Upper lobe of left lung (tissue), 6 donors: ENCODE data around the gene VEPH1. TPM values are rescaled to one million over a fixed set of nuclear protein-coding genes. Genes with fewer than 3 reads are reported as not detected.

Experiments used
- ATAC-seq, 2 donors: fragments of 200-7000 bp; cut with Tn5 transposase; one replicate each; pipeline ENCODE4 v1.9.1; 2022; ENCODE audit warnings: mild to moderate bottlenecking in 2 of 2, moderate library complexity in 2 of 2; ENCODE audit not compliant: low FRiP score in 2 of 2
- DNase-seq, 2 donors: peaks; one replicate each; pipeline ENCODE4 v3.0.0-alpha.2; 2019 to 2020
- H3K27ac ChIP-seq, 4 donors: fragments of 200-600 bp; sonication (generic); one replicate each; pipeline ENCODE4 v1.5.1; 2016 to 2019
- H3K27me3 ChIP-seq, 4 donors: fragments of 200-600 bp; sonication (generic); one replicate each; pipeline ENCODE4 v1.5.1; 2017 to 2019
- H3K36me3 ChIP-seq, 4 donors: fragments of 200-600 bp; sonication (generic); one replicate each; pipeline ENCODE4 v1.5.1; 2016 to 2019
- H3K4me1 ChIP-seq, 4 donors: fragments of 200-600 bp; sonication (generic); one replicate each; pipeline ENCODE4 v1.5.1; 2018 to 2019
- H3K4me3 ChIP-seq, 4 donors: fragments of 200-600 bp; sonication (generic); one replicate each; pipeline ENCODE4 v1.5.1; 2017 to 2019; ENCODE audit warnings: mild to moderate bottlenecking in 2 of 4, moderate library complexity in 1 of 4
- H3K9me3 ChIP-seq, 4 donors: fragments of 200-600 bp; sonication (generic); one replicate each; pipeline ENCODE4 v1.5.1; 2018 to 2019
- CTCF ChIP-seq, 6 experiments: fragments of 450-650 bp in 4 of 6; fragments of 200-600 bp in 2 of 6; sonication (generic) in 2 of 6; IDR thresholded peaks; one replicate each; pipeline ENCODE4 v1.5.1; 2016 to 2019; ENCODE audit warnings: antibody characterized with exemption in 6 of 6
- EP300 ChIP-seq, 4 donors: sonication (generic); formaldehyde crosslinking; IDR thresholded peaks; one replicate each; pipeline ENCODE4 v1.5.1; 2017; ENCODE audit warnings: antibody characterized with exemption in 4 of 4, control low read depth in 2 of 4
- POLR2A ChIP-seq, 4 donors: fragments of 450-650 bp; IDR thresholded peaks; one replicate each; pipeline ENCODE4 v1.5.1; 2016 to 2017; ENCODE audit warnings: antibody characterized with exemption in 4 of 4, mild to moderate bottlenecking in 2 of 4
- POLR2AphosphoS5 ChIP-seq, 2 donors: sonication (generic); formaldehyde crosslinking; IDR thresholded peaks; one replicate each; pipeline ENCODE4 v1.5.1; 2017; ENCODE audit warnings: antibody characterized with exemption in 2 of 2
- WGBS, 2 donors: methylation state at CpG; one replicate each; pipeline ENCODE4 v1.1.5; 2017 to 2018; 5-methylcytosine and 5-hydroxymethylcytosine counted together
- total RNA-seq, 6 donors: library from RNA; depleted of rRNA in 4 of 6; stranded (reverse); fragments of >200 nt in 4 of 6; gene quantifications; one replicate each; pipeline versions ENCODE4 v1.1.0 to v1.2.1, GENCODE V29; 2016 to 2021
- donor health status: DM: no; HTN: no; CAD: no; lungs with moderate emphysema.
- donor health status: DM: no; HTN: yes; CAD: no; lungs with severe emphysema.

VEPH1 gene
- total RNA-seq, 6 donors from 2014 or later = 78.6 to 229 (median 178) TPM

- 73 to 90% methylated on average over 3 of the region's 3 CpGs for WGBS, 2 donors
These were observed 95.4 kb downstream of the VEPH1 start for GRCh38 chr3:157407769-157408168.

GRCh38 chr3:157406394-157406793 is 96.8 kb downstream of the VEPH1 start:
- Histone ChIP-seq H3K27me3 (no peaks in the 10 kb centered on the region), H3K36me3 (no peaks in the 10 kb centered on the region), H3K4me1 (peaks cover 0 to 4% (median 0%) of the 10 kb centered on the region in 4 donors), H3K4me3 (no peak overlapping the region), H3K9me3 (no peaks in the 10 kb centered on the region), H3K27ac (no peak overlapping the region)
- no peak for TF ChIP-seq POLR2A (IDR thresholded peaks at IDR 0.05)
- no peak for TF ChIP-seq POLR2AphosphoS5 (IDR thresholded peaks at IDR 0.05)
- TF ChIP-seq EP300 (IDR thresholded peaks at IDR 0.05) = no peak
- TF ChIP-seq CTCF (IDR thresholded peaks at IDR 0.05) = no peak
- no peak for DNase-seq
- ATAC-seq = no peak
- 66 to 79% methylated on average over 5 of the region's 5 CpGs for WGBS, 2 donors

More at GRCh38 chr3:157407769-157408168, 95.4 kb downstream of the VEPH1 start:
- no peaks in the 10 kb centered on the region for H3K27me3 ChIP-seq
- ATAC-seq (no peak), DNase-seq (no peak)
- no peak for TF ChIP-seq POLR2A (IDR thresholded peaks at IDR 0.05)
- TF ChIP-seq CTCF (IDR thresholded peaks at IDR 0.05) = no peak
- TF ChIP-seq POLR2AphosphoS5 (IDR thresholded peaks at IDR 0.05) = no peak
- TF ChIP-seq EP300 (IDR thresholded peaks at IDR 0.05) = no peak
- no peak overlapping the region for H3K27ac ChIP-seq
- H3K9me3 ChIP-seq = no peaks in the 10 kb centered on the region
- peaks cover 0 to 3% (median 0%) of the 10 kb centered on the region in 4 donors for H3K36me3 ChIP-seq
- H3K4me3 ChIP-seq = no peak overlapping the region
- H3K4me1 ChIP-seq = peaks cover 0 to 4% (median 0%) of the 10 kb centered on the region in 4 donors

- H3K27me3 ChIP-seq = no peaks in the 10 kb centered on the region
- H3K36me3 ChIP-seq = no peaks in the 10 kb centered on the region
- no peak overlapping the region for H3K4me3 ChIP-seq
- peaks cover 0 to 4% (median 0%) of the 10 kb centered on the region in 4 donors for H3K4me1 ChIP-seq
- no peak for TF ChIP-seq EP300 (IDR thresholded peaks at IDR 0.05)
- H3K9me3 ChIP-seq = no peaks in the 10 kb centered on the region
- ATAC-seq (no peak), DNase-seq (no peak)
- no peak overlapping the region for H3K27ac ChIP-seq
- 62 to 70% methylated on average over 2 of the region's 2 CpGs for WGBS, 2 donors
These were observed 97.8 kb downstream of the VEPH1 start for GRCh38 chr3:157405457-157405856.

- ATAC-seq (no peak), DNase-seq (no peak)
- Histone ChIP-seq H3K4me1 (peaks cover 0 to 1% (median 0%) of the 10 kb centered on the region in 4 donors), H3K4me3 (no peak overlapping the region), H3K27ac (no peak overlapping the region), H3K27me3 (no peaks in the 10 kb centered on the region), H3K36me3 (no peaks in the 10 kb centered on the region), H3K9me3 (no peaks in the 10 kb centered on the region)
- whole genome bisulfite sequencing, 2 donors = 0 to 92% methylated on average over 1 of the region's 1 CpG
- TF ChIP-seq POLR2A (IDR thresholded peaks at IDR 0.05) = no peak
- no peak for TF ChIP-seq EP300 (IDR thresholded peaks at IDR 0.05)
- no peak for TF ChIP-seq POLR2AphosphoS5 (IDR thresholded peaks at IDR 0.05)
- TF ChIP-seq CTCF (IDR thresholded peaks at IDR 0.05) = no peak
These were observed 98.8 kb downstream of the VEPH1 start for GRCh38 chr3:157404381-157404780.

- DNase-seq (no peak), ATAC-seq (no peak)
- H3K27me3 ChIP-seq = no peaks in the 10 kb centered on the region
- TF ChIP-seq CTCF (IDR thresholded peaks at IDR 0.05) (no peak), POLR2A (IDR thresholded peaks at IDR 0.05) (no peak), EP300 (IDR thresholded peaks at IDR 0.05) (no peak), POLR2AphosphoS5 (IDR thresholded peaks at IDR 0.05) (no peak)
- H3K27ac ChIP-seq = no peak overlapping the region
- H3K9me3 ChIP-seq = no peaks in the 10 kb centered on the region
- no peaks in the 10 kb centered on the region for H3K4me1 ChIP-seq
- H3K36me3 ChIP-seq = no peaks in the 10 kb centered on the region
- no peak overlapping the region for H3K4me3 ChIP-seq
- 88 to 100% methylated on average over 3 of the region's 3 CpGs for WGBS, 2 donors
These were observed 104.6 kb downstream of the VEPH1 start for GRCh38 chr3:157398598-157398997.
